ENCODE measurements around the gene VEGFB. TPM values are rescaled to one million over a fixed set of nuclear protein-coding genes. Genes with fewer than 3 reads are reported as not detected.

VEGFB gene
- total and polyA plus RNA-seq, 7 experiments from 2014 or later, result 12.9 to 99.5 (median 58.7) TPM

DNA sequence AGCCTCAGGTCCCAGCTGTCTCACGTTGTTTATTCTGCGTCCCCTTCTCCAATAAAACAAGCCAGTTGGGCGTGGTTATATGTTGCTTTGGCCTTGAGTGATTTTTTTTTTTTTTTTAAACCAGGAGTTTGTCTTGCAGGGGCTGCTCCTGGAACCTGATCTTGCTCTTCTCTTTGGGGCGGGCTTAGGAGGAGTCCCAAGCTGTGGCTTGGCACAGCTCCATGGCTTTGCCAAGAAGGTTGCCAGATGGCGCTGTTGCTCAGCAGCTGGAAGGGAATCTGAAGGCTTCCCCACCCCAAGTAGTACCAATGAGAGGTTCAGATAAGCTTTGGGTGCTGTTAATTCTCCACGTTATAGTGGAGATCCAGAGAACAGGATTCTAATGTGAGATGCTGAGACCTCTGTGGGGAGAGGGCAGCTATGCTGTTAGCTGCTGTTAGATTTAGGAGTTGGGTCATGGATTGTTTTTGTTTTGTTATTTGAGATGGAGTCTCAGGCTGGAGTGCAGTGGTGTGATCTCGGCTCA lies 29.9 kb upstream of the VEGFB start:
- Histone ChIP-seq H3K4me3 (ENCODE audit: low read length) (no peak overlapping the region), H3K27me3 (ENCODE audit: control insufficient read depth in 2 of 2, insufficient read depth in 2 of 2, low read length in 2 of 2) (no peaks in the 10 kb centered on the region), H3K27ac (ENCODE audit: low read depth, low read length) (no peak overlapping the region), H3K36me3 (ENCODE audit: control insufficient read depth in 2 of 3, insufficient read depth in 3 of 3, low read length in 3 of 3) (peaks cover 0 to 65% (median 8%) of the 10 kb centered on the region in 3 experiments), H3K4me1 (ENCODE audit: control insufficient read depth in 2 of 2, insufficient read depth in 2 of 2, low read length in 2 of 2) (peaks cover 28 to 32% of the 10 kb centered on the region in 2 donors), H3K9me3 (ENCODE audit: control insufficient read depth in 2 of 3, low read length in 3 of 3) (no peaks in the 10 kb centered on the region)
- Mint-ChIP-seq H3K9me3 (no peaks in the 10 kb centered on the region), H3K27me3 (no peaks in the 10 kb centered on the region), H3K4me1 (peaks cover 25 to 51% (median 36%) of the 10 kb centered on the region in 7 donors), H3K27ac (peak overlapping the region; percentile 43 to 98 (median 86)), H3K4me3 (peak overlapping the region; percentile 27 to 87 (median 68)), H3K36me3 (peaks cover 0 to 50% (median 15%) of the 10 kb centered on the region in 5 donors)
- CTCF ChIA-PET, result interaction anchor here (0.6 to 7.4 kb wide), 38 partner anchors 9 to 577 kb away, joined by 3 to 165 read pairs (median 4); partner anchors contain the start of genes BAD, CATSPERZ, ESRRA and FKBP2
- ATAC-seq (peak; percentile 75), DNase-seq (peak; percentile 61 to 89 (median 83))
- POLR2A ChIA-PET, result interaction anchor here (0.7 to 11.2 kb wide), 17 partner anchors 14 to 1351 kb away, joined by 3 to 220 read pairs (median 14); partner anchors contain the start of genes CATSPERZ, CCDC88B, DNAJC4 and ESRRA
- intact Hi-C loops (cut with micrococcal nuclease), result loop anchor here (1.0 to 2.0 kb wide), 8 partner anchors 18 to 448 kb away; partner anchors contain the start of genes DNAJC4 (in 1 of the 2), GPR137 (in 1 of the 2), NUDT22 (in 1 of the 2) and PLCB3 (in 1 of the 2)

DNA sequence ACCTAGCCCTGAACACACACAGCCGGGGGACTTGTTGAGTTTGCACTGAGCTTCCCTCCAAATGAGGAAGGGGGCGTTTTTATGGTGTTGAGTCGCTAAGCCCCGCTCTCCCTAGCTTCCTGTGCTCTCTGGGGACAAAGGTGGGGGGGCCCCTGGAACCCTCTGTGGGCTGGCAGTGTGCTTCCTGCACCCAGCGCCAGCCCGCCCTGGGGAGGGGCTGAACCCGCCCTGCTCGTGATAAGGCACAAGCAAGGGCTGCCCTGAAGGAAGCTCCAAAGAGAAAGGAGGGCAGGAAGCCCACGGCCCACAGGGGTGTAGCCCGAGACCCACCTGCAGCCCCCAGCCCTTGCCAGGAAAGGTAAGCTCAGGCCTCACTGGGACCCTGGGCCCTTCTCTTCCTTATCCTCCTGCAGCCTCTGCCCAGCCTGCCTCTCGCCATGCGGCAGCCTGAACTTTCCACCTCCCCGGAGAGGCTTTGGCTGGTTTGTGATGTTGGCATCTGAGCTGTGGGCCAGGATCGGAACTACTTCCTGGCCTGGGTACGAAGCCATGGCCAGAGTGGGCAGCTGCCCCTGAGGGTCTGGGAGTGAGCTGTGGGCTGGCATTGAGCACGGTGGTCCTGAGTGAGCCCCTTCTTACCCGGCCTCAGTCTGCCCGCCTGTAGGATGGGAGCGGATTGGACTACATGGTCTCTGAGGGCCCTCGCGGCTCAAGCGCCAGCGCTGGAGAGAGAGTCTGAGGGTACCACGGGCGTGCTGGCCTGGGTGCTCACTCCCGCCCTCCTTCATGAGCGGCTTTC lies 27.7 kb upstream of the VEGFB start, which contains the start of gene FERMT3:
FERMT3 (plus strand) TSS at position 265 of the 799 bp plus-strand sequence. CDS start 644 bp downstream, outside the sequence.
- Mint-ChIP-seq H3K4me3 (peak within 1 kb of the TSS; percentile 89 to 96 (median 94)), H3K9me3 (no peaks in the 10 kb centered on the region), H3K36me3 (peaks cover 0 to 39% (median 15%) of the 10 kb centered on the region in 5 donors), H3K4me1 (peaks cover 29 to 53% (median 37%) of the 10 kb centered on the region in 7 donors), H3K27me3 (no peaks in the 10 kb centered on the region), H3K27ac (peak within 1 kb of the TSS; percentile 86 to 95 (median 92))
- peak within 1 kb of the TSS; percentile 99 for H3K4me3 ChIP-seq (ENCODE audit: low read length)
- ATAC-seq, result peak; percentile 57
- H3K9me3 ChIP-seq (ENCODE audit: control insufficient read depth in 2 of 3, low read length in 3 of 3), result no peaks in the 10 kb centered on the region
- peaks cover 28 to 32% of the 10 kb centered on the region in 2 donors for H3K4me1 ChIP-seq (ENCODE audit: control insufficient read depth in 2 of 2, insufficient read depth in 2 of 2, low read length in 2 of 2)
- peaks cover 0 to 65% (median 8%) of the 10 kb centered on the region in 3 experiments for H3K36me3 ChIP-seq (ENCODE audit: control insufficient read depth in 2 of 3, insufficient read depth in 3 of 3, low read length in 3 of 3)
- peak; percentile 43 to 78 (median 74) for DNase-seq
- H3K27ac ChIP-seq (ENCODE audit: low read depth, low read length), result peak within 1 kb of the TSS; percentile 88
- H3K27me3 ChIP-seq (ENCODE audit: control insufficient read depth in 2 of 2, insufficient read depth in 2 of 2, low read length in 2 of 2), result no peaks in the 10 kb centered on the region
- POLR2A ChIA-PET, result interaction anchor here (0.5 to 11.2 kb wide), 22 partner anchors 10 to 1616 kb away, joined by 3 to 220 read pairs (median 9); partner anchors contain the start of genes BAD, CATSPERZ, CCDC88B and DNAJC4
- intact Hi-C loops (cut with micrococcal nuclease), result loop anchor here (1.0 to 5.0 kb wide), 7 partner anchors 19 to 151 kb away; partner anchors contain the start of genes FKBP2 (in 2 of the 2), ESRRA (in 1 of the 2), GPR137 (in 1 of the 2) and NUDT22 (in 1 of the 2)
- CTCF ChIA-PET, result interaction anchor here (0.6 to 7.4 kb wide), 16 partner anchors 8 to 1590 kb away, joined by 3 to 165 read pairs (median 11); partner anchors contain the start of genes CATSPERZ, ESRRA, FKBP2 and NUDT22

DNA sequence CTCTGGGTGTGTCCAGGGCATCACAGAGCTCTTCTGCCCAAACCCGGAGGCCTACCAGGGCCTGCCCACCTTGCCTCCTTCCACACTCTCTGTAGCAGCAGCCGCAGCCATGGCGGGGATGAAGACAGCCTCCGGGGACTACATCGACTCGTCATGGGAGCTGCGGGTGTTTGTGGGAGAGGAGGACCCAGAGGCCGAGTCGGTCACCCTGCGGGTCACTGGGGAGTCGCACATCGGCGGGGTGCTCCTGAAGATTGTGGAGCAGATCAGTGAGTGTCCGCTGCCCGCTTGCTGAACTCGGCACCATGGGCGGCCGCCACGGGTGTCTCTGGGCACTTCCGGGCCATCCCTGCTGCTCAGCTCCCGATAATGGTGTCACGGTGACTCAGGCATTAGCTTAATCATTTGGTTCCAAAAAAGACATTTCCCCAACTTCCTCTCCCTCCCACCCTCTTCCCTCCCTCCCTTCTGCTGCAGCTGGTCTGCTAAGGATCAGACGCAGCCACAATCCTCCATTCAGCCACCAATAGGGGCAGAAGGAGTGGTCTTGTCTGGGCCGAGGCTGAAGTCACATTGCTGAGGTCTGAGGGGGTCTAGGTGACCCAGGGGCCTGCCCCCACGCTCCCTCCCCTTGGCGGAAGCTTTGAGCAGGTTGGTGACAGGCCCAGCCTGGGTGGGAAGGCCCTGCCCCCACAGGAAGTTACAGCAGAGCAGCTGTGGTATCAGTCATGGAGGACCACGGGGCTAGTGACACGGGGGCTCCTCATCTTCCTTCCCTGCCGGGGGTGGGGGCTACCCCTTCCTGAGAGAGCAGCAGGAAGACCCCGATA lies 26.9 kb upstream of the VEGFB start:
- H3K9me3 ChIP-seq (ENCODE audit: control insufficient read depth in 2 of 3, low read length in 3 of 3), result no peaks in the 10 kb centered on the region
- H3K27me3 Mint-ChIP-seq, result no peaks in the 10 kb centered on the region
- ChIA-PET CTCF (interaction anchor here (0.6 to 7.4 kb wide), 11 partner anchors 10 to 1567 kb away, joined by 3 to 165 read pairs (median 30); partner anchors contain the start of genes CATSPERZ, ESRRA, FKBP2 and NUDT22), POLR2A (interaction anchor here (0.6 to 11.2 kb wide), 20 partner anchors 10 to 1293 kb away, joined by 3 to 220 read pairs (median 10); partner anchors contain the start of genes BAD, CATSPERZ, CCDC88B and DNAJC4)
- peaks cover 31 to 57% (median 45%) of the 10 kb centered on the region in 7 donors for H3K4me1 Mint-ChIP-seq
- DNase-seq (peak in 8 of 9 donors; percentile 67 to 78 (median 74)), ATAC-seq (peak; percentile 79)
- H3K4me1 ChIP-seq (ENCODE audit: control insufficient read depth in 2 of 2, insufficient read depth in 2 of 2, low read length in 2 of 2), result peaks cover 28 to 32% of the 10 kb centered on the region in 2 donors
- peaks cover 0 to 42% (median 20%) of the 10 kb centered on the region in 5 donors for H3K36me3 Mint-ChIP-seq
- H3K27ac Mint-ChIP-seq, result peak overlapping the region; percentile 86 to 95 (median 92)
- H3K4me3 ChIP-seq (ENCODE audit: low read length), result peak overlapping the region; percentile 99
- H3K27me3 ChIP-seq (ENCODE audit: control insufficient read depth in 2 of 2, insufficient read depth in 2 of 2, low read length in 2 of 2), result no peaks in the 10 kb centered on the region
- peak overlapping the region; percentile 88 for H3K27ac ChIP-seq (ENCODE audit: low read depth, low read length)
- peak overlapping the region; percentile 89 to 96 (median 94) for H3K4me3 Mint-ChIP-seq
- intact Hi-C loops (cut with micrococcal nuclease), result loop anchor here (1.0 to 5.0 kb wide), 5 partner anchors 19 to 150 kb away; partner anchors contain the start of genes ESRRA (in 1 of the 2), FKBP2 (in 1 of the 2), GPR137 (in 1 of the 2) and NUDT22 (in 1 of the 2)
- H3K36me3 ChIP-seq (ENCODE audit: control insufficient read depth in 2 of 3, insufficient read depth in 3 of 3, low read length in 3 of 3), result peaks cover 0 to 67% (median 8%) of the 10 kb centered on the region in 3 experiments
- no peaks in the 10 kb centered on the region for H3K9me3 Mint-ChIP-seq

DNA sequence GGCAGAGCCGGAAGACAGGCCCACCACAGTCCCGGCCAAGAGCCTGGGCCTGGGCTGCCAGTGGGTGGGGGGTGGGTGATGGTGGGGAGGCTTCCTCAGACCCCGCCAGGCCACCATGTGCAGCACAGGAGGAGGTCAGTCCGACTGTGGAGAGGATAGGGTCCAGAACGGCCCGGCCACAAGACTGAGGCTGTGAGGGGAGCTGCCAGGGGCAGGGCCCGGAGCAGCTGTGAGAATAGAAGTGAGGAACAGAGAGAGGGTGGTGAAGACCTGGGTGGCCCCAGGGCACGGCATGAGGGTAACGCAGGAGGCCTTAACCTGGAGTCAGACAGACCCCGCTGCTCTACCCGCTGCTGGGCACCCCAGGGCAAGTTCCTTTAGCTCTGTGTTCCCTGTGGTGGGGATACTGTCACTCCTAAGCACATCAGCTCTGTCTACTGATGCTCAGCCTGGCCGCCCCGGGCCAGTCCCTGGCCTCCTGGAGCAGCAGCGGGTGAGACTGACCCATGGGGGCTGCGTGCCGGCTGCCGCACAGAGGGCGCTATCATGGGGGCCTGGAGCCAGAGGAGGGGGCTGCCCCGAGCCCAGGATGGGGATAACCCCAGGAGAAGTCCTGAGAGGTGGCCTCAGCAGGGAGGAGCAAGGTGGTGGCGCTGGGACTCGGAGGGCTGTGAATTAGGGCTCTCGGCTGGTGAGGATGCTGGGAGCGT lies 26.1 kb upstream of the VEGFB start:
- H3K36me3 Mint-ChIP-seq, result peaks cover 0 to 40% (median 18%) of the 10 kb centered on the region in 5 donors

More for the DNA sequence above, 26.1 kb upstream of the VEGFB start:
- H3K27me3 Mint-ChIP-seq, result no peaks in the 10 kb centered on the region
- H3K27ac Mint-ChIP-seq, result peak overlapping the region; percentile 86 to 95 (median 92)
- Histone ChIP-seq H3K4me3 (ENCODE audit: low read length) (peak overlapping the region; percentile 99), H3K9me3 (ENCODE audit: control insufficient read depth in 2 of 3, low read length in 3 of 3) (no peaks in the 10 kb centered on the region), H3K27ac (ENCODE audit: low read depth, low read length) (peak overlapping the region; percentile 88), H3K36me3 (ENCODE audit: control insufficient read depth in 2 of 3, insufficient read depth in 3 of 3, low read length in 3 of 3) (peaks cover 0 to 61% (median 7%) of the 10 kb centered on the region in 3 experiments), H3K27me3 (ENCODE audit: control insufficient read depth in 2 of 2, insufficient read depth in 2 of 2, low read length in 2 of 2) (no peaks in the 10 kb centered on the region), H3K4me1 (ENCODE audit: control insufficient read depth in 2 of 2, insufficient read depth in 2 of 2, low read length in 2 of 2) (peaks cover 28 to 32% of the 10 kb centered on the region in 2 donors)
- peak overlapping the region; percentile 89 to 96 (median 94) for H3K4me3 Mint-ChIP-seq
- ChIA-PET POLR2A (interaction anchor here (0.6 to 11.2 kb wide), 15 partner anchors 13 to 1292 kb away, joined by 3 to 220 read pairs (median 41); partner anchors contain the start of genes BAD, CATSPERZ, CCDC88B and DNAJC4), CTCF (interaction anchor here (3.7 to 7.4 kb wide), 5 partner anchors 9 to 95 kb away, joined by 25 to 165 read pairs (median 66); partner anchors contain the start of genes CATSPERZ, ESRRA, NUDT22 and PLCB3)
- intact Hi-C loops (cut with micrococcal nuclease), result loop anchor here (5.0 kb wide), 2 partner anchors 79 to 149 kb away; partner anchors contain the start of genes GPR137 (in 1 of the 2) and RPS6KA4 (in 1 of the 2)
- ATAC-seq, result no peak
- H3K4me1 Mint-ChIP-seq, result peaks cover 31 to 59% (median 48%) of the 10 kb centered on the region in 7 donors
- no peak for DNase-seq
- no peaks in the 10 kb centered on the region for H3K9me3 Mint-ChIP-seq
